Measurements from ENCODE around the gene FMNL2.

- TF ChIP-seq EZH2 (IDR thresholded peaks at IDR 0.05) (no peak), POLR2AphosphoS5 (IDR thresholded peaks at IDR 0.05; ENCODE audit: borderline replicate concordance, low read depth, low read length) (no peak), FOXP2 (optimal IDR thresholded peaks at IDR 0.05; ENCODE audit: control extremely low read depth, extremely low read length, insufficient read depth) (no peak)
These were observed 52.1 kb downstream of the FMNL2 start for GRCh38 chr2:152387041-152387440.
